Smooth muscle cell (in vitro differentiated cells): ENCODE measurements around the gene ARL16. TPM values are rescaled to one million over a fixed set of nuclear protein-coding genes. Genes with fewer than 3 reads are reported as not detected.
"Not testable (repeated sequence)": the region's sequence is repeated elsewhere in the genome, so short reads cannot be mapped to it uniquely, and the experiment has no call there.

Experiments used
- DNase-seq: peaks from one replicate; lab custom pipeline; 2025; ENCODE audit not compliant: unreplicated experiment; lab: John Stamatoyannopoulos, UW
- H2AFZ ChIP-seq: fragments of 200-600 bp; sonication (generic); 2 replicates; pipeline ENCODE4 v1.6.0; 2016; ENCODE audit warnings: antibody characterized with exemption, low read depth, mild to moderate bottlenecking
- H3F3A ChIP-seq: fragments of 200-600 bp; sonication (generic); 2 replicates; pipeline ENCODE4 v1.6.0; 2017; ENCODE audit warnings: antibody characterized with exemption, low read depth
- H3K27ac ChIP-seq: fragments of 200-600 bp; sonication (generic); 2 replicates; pipeline ENCODE4 v1.5.1; 2016; ENCODE audit warnings: low read depth, mild to moderate bottlenecking
- H3K27me3 ChIP-seq: fragments of 200-600 bp; sonication (generic); 2 replicates; pipeline ENCODE4 v1.6.1; 2016; ENCODE audit warnings: low read depth, mild to moderate bottlenecking
- H3K36me3 ChIP-seq: fragments of 200-600 bp; sonication (generic); 2 replicates; pipeline ENCODE4 v1.5.1; 2016; ENCODE audit warnings: low read depth
- H3K4me1 ChIP-seq: fragments of 200-600 bp; sonication (generic); 2 replicates; pipeline ENCODE4 v1.5.1; 2016; ENCODE audit warnings: low read depth
- H3K4me2 ChIP-seq: fragments of 200-600 bp; sonication (generic); 2 replicates; pipeline ENCODE4 v1.6.0; 2016; ENCODE audit warnings: mild to moderate bottlenecking
- H3K4me3 ChIP-seq: fragments of 200-600 bp; sonication (generic); 2 replicates; pipeline ENCODE4 v1.5.1; 2016; ENCODE audit warnings: mild to moderate bottlenecking
- H3K79me2 ChIP-seq: fragments of 200-600 bp; sonication (generic); 2 replicates; pipeline ENCODE4 v1.6.0; 2016; ENCODE audit warnings: low read depth, mild to moderate bottlenecking
- H3K9ac ChIP-seq: fragments of 200-600 bp; sonication (generic); 2 replicates; pipeline ENCODE4 v1.6.0; 2016; ENCODE audit warnings: low read depth
- H3K9me3 ChIP-seq: fragments of 200-600 bp; sonication (generic); replicated peaks from 2 replicates; pipeline ENCODE4 v1.5.1; 2016; ENCODE audit warnings: low read depth
- H4K20me1 ChIP-seq: fragments of 200-600 bp; sonication (generic); 2 replicates; pipeline ENCODE4 v1.6.0; 2016; ENCODE audit warnings: low read depth
- CTCF ChIP-seq: fragments of 200-600 bp; sonication (generic); IDR thresholded peaks from 2 replicates; pipeline ENCODE4 v1.5.1; 2017; ENCODE audit warnings: borderline replicate concordance, mild to moderate bottlenecking, antibody characterized with exemption; ENCODE audit not compliant: insufficient read depth, poor library complexity, severe bottlenecking
- WGBS: methylation state at CpG from one replicate; pipeline ENCODE4 v1.1.7; 2016; ENCODE audit warnings: low lambda C conversion rate; 5-methylcytosine and 5-hydroxymethylcytosine counted together
- polyA plus RNA-seq: library from polyadenylated mRNA; unstranded; fragments of >200 nt; fragmentation: Nextera tagmentation; extraction: Ambion mirVana; gene quantifications from 2 replicates; pipeline ENCODE4 v1.2.1, GENCODE V29; 2016
- total RNA-seq: library from RNA; depleted of rRNA; stranded (reverse); fragments of >200 nt; gene quantifications from 2 replicates; pipeline ENCODE4 v1.2.3, GENCODE V29; 2014

ARL16 gene
- total and polyA plus RNA-seq, 2 experiments from 2014 or later, result 22.3 to 62.1 TPM

- Histone ChIP-seq H3K9me3 (no peaks in the 10 kb centered on the region), H3K9ac (no peak overlapping the region), H4K20me1 (peaks cover 16% of the 10 kb centered on the region), H3K4me3 (no peak overlapping the region), H3K36me3 (no peaks in the 10 kb centered on the region), H3K4me1 (peaks cover 15% of the 10 kb centered on the region), H3K27me3 (no peaks in the 10 kb centered on the region), H3K4me2 (no peak overlapping the region), H3K79me2 (peaks cover 46% of the 10 kb centered on the region), H3F3A (peaks cover 3% of the 10 kb centered on the region), H2AFZ (no peak overlapping the region), H3K27ac (no peak overlapping the region)
- DNase-seq, result no peak
- no peak for TF ChIP-seq CTCF
- WGBS, result 94% methylated on average over 11 of the region's 11 CpGs
Observed at GRCh38 chr17:81680150-81680549, 3.4 kb downstream of the ARL16 start.

GRCh38 chr17:81676906-81677305 is 6.7 kb downstream of the ARL16 start:
- H3K79me2 ChIP-seq, result peaks cover 17% of the 10 kb centered on the region
- no peak overlapping the region for H3K9ac ChIP-seq
- WGBS, result 96% methylated on average over 17 of the region's 17 CpGs
- H2AFZ ChIP-seq, result no peak overlapping the region
- H3K36me3 ChIP-seq, result no peaks in the 10 kb centered on the region
- no peak for DNase-seq
- H3K4me2 ChIP-seq, result no peak overlapping the region
- no peaks in the 10 kb centered on the region for H3K9me3 ChIP-seq
- no peaks in the 10 kb centered on the region for H3K4me1 ChIP-seq
- no peaks in the 10 kb centered on the region for H3K27me3 ChIP-seq
- TF ChIP-seq CTCF, result no peak
- no peak overlapping the region for H3K4me3 ChIP-seq
- peaks cover 8% of the 10 kb centered on the region for H3F3A ChIP-seq
- no peak overlapping the region for H3K27ac ChIP-seq
- H4K20me1 ChIP-seq, result peaks cover 4% of the 10 kb centered on the region

DNA sequence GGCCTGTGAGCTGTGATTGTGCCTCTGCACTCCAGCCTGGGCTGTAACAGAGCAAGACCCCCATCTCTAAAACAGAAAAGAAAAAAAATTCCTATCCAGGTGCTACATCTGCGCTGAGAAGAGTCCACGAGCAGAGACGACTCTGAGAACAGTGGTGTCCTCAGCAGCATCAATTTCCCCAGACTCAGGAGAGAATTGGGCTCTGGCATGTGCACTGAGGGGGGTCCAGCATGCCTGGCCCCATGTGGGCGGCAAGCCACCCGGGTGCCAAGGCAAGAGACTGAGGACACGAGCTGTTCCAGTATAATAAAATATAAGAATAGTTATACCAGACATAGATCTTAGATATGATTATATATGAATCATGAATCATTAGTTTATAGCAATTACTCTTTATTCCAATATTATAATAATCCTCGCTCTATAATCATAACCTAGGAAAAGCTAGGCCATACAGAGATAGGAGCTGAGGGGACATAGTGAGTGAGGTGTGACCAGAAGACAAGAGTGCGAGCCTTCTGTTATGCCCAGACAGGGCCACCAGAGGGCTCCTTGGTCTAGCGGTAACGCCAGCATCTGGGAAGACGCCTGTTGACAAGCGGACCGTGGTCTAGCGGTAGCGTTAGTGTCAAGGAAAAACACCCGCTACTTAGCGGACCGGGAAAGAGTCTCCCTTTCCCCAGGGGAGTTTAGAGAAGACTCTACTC is 7.9 kb downstream of the ARL16 start:
- H3K9ac ChIP-seq, H3K9me3 ChIP-seq, H2AFZ ChIP-seq, H3K27me3 ChIP-seq, H3K36me3 ChIP-seq, H3K4me3 ChIP-seq, H3K4me2 ChIP-seq, H3F3A ChIP-seq, H3K4me1 ChIP-seq, DNase-seq, H4K20me1 ChIP-seq, H3K27ac ChIP-seq, H3K79me2 ChIP-seq: not testable (repeated sequence)
- peak; percentile 58 for TF ChIP-seq CTCF
- 52% methylated on average over 18 of the region's 18 CpGs for WGBS
